ENCODE data around the gene SLC12A4. TPM values are rescaled to one million over a fixed set of nuclear protein-coding genes. Genes with fewer than 3 reads are reported as not detected.
A peak's percentile ranks its signal among the peaks of the same experiment; 100 is the strongest.

SLC12A4 gene
- total and polyA plus RNA-seq, 2 of the 13 experiments (the other 11 are each of a cell fraction or from before 2014, with no cell fraction given): 65.1 to 84.3 TPM

DNA sequence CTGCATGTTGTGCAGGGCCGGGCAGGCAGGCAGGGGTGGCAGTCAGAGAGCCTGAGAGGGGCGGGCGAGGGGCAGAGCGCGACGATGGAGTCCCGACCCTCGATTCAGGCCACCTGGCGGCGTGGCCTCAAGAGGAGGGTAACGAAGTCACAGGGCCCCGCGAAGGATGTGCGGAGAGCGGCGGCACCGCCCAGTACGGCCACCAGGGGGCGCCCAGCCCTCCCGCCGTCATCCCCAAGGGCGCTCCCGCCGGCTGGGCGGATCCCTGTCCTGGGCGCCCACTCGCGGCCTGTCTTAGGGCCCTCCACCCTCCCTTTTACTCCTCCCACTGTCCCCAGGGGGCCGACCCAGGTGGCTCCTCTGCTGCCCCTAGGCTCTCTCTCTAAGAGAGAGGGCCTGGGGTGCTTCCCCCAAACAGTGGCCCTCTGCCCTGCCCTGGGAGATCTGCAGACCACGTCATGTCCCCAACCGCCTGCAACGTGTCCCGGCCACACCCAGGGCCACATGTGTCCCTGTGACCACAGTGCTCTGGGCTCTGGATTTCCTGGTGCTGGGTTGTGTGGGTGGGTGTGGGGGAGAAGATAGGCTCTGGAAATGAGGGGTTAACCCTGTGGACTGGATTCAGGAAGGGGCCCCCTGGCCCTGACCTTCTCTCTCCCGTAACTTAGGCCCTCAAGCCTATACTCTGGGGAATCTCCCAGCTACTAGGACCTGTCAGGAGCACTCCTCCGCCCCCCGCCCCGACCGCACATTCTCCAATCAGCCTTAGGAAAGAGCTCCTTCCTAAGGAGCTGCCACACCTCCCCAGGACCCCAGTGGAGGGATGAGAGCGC lies 25.0 kb upstream of the SLC12A4 start (continued):
- TF ChIP-seq SRSF9 (IDR thresholded peaks at IDR 0.05; ENCODE audit: borderline replicate concordance, insufficient read depth, low read depth, low read length, poor library complexity, severe bottlenecking) (no peak), HDAC6 (IDR thresholded peaks at IDR 0.05; ENCODE audit: low read depth, low read length) (no peak), NFKBIZ (CRISPR knock-in tag; IDR thresholded peaks at IDR 0.05) (no peak), ZNF333 (CRISPR knock-in tag; IDR thresholded peaks at IDR 0.05; ENCODE audit: borderline replicate concordance) (no peak), KLF15 (CRISPR knock-in tag; IDR thresholded peaks at IDR 0.05; ENCODE audit: borderline replicate concordance) (no peak), KDM3A (CRISPR knock-in tag; IDR thresholded peaks at IDR 0.05; ENCODE audit: low read depth) (peak; percentile 96; the same call in 1 of the 2 replicates), TBL1XR1 (IDR thresholded peaks at IDR 0.05; ENCODE audit: borderline replicate concordance, low read length, partially characterized antibody) (no peak), ELF4 (CRISPR knock-in tag; IDR thresholded peaks at IDR 0.05; ENCODE audit: borderline replicate concordance) (no peak), JARID2 (CRISPR knock-in tag; IDR thresholded peaks at IDR 0.05; ENCODE audit: insufficient replicate concordance) (peak; percentile 78), ZNF75D (CRISPR knock-in tag; IDR thresholded peaks at IDR 0.05; ENCODE audit: borderline replicate concordance) (no peak), ZNF629 (CRISPR knock-in tag; conservative IDR thresholded peaks at IDR 0.05) (no peak), SRY (CRISPR knock-in tag; IDR thresholded peaks at IDR 0.05) (peak; percentile 45; the same call in 1 of the 2 replicates), ZNF558 (CRISPR knock-in tag; IDR thresholded peaks at IDR 0.05; ENCODE audit: borderline replicate concordance) (no peak), REL (CRISPR knock-in tag; conservative IDR thresholded peaks at IDR 0.05) (no peak), ZNF446 (CRISPR knock-in tag; IDR thresholded peaks at IDR 0.05) (no peak)
- TF ChIP-seq, protein P1, sequence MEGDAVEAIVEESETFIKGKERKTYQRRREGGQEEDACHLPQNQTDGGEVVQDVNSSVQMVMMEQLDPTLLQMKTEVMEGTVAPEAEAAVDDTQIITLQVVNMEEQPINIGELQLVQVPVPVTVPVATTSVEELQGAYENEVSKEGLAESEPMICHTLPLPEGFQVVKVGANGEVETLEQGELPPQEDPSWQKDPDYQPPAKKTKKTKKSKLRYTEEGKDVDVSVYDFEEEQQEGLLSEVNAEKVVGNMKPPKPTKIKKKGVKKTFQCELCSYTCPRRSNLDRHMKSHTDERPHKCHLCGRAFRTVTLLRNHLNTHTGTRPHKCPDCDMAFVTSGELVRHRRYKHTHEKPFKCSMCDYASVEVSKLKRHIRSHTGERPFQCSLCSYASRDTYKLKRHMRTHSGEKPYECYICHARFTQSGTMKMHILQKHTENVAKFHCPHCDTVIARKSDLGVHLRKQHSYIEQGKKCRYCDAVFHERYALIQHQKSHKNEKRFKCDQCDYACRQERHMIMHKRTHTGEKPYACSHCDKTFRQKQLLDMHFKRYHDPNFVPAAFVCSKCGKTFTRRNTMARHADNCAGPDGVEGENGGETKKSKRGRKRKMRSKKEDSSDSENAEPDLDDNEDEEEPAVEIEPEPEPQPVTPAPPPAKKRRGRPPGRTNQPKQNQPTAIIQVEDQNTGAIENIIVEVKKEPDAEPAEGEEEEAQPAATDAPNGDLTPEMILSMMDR (CRISPR knock-in tag; IDR thresholded peaks at IDR 0.05): peak; percentile 98
- TF ChIP-seq, protein P2, sequence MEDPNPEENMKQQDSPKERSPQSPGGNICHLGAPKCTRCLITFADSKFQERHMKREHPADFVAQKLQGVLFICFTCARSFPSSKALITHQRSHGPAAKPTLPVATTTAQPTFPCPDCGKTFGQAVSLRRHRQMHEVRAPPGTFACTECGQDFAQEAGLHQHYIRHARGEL (CRISPR knock-in tag; IDR thresholded peaks at IDR 0.05): no peak
- TF ChIP-seq, protein P3, sequence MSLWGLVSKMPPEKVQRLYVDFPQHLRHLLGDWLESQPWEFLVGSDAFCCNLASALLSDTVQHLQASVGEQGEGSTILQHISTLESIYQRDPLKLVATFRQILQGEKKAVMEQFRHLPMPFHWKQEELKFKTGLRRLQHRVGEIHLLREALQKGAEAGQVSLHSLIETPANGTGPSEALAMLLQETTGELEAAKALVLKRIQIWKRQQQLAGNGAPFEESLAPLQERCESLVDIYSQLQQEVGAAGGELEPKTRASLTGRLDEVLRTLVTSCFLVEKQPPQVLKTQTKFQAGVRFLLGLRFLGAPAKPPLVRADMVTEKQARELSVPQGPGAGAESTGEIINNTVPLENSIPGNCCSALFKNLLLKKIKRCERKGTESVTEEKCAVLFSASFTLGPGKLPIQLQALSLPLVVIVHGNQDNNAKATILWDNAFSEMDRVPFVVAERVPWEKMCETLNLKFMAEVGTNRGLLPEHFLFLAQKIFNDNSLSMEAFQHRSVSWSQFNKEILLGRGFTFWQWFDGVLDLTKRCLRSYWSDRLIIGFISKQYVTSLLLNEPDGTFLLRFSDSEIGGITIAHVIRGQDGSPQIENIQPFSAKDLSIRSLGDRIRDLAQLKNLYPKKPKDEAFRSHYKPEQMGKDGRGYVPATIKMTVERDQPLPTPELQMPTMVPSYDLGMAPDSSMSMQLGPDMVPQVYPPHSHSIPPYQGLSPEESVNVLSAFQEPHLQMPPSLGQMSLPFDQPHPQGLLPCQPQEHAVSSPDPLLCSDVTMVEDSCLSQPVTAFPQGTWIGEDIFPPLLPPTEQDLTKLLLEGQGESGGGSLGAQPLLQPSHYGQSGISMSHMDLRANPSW (CRISPR knock-in tag; IDR thresholded peaks at IDR 0.05; ENCODE audit: borderline replicate concordance): no peak
- TF ChIP-seq, protein P4, sequence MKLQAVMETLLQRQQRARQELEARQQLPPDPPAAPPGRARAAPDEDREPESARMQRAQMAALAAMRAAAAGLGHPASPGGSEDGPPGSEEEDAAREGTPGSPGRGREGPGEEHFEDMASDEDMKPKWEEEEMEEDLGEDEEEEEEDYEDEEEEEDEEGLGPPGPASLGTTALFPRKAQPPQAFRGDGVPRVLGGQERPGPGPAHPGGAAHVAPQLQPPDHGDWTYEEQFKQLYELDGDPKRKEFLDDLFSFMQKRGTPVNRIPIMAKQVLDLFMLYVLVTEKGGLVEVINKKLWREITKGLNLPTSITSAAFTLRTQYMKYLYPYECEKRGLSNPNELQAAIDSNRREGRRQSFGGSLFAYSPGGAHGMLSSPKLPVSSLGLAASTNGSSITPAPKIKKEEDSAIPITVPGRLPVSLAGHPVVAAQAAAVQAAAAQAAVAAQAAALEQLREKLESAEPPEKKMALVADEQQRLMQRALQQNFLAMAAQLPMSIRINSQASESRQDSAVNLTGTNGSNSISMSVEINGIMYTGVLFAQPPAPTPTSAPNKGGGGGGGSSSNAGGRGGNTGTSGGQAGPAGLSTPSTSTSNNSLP (IDR thresholded peaks at IDR 0.05; ENCODE audit: low read depth, low read length): no peak
- TF ChIP-seq, protein P5, sequence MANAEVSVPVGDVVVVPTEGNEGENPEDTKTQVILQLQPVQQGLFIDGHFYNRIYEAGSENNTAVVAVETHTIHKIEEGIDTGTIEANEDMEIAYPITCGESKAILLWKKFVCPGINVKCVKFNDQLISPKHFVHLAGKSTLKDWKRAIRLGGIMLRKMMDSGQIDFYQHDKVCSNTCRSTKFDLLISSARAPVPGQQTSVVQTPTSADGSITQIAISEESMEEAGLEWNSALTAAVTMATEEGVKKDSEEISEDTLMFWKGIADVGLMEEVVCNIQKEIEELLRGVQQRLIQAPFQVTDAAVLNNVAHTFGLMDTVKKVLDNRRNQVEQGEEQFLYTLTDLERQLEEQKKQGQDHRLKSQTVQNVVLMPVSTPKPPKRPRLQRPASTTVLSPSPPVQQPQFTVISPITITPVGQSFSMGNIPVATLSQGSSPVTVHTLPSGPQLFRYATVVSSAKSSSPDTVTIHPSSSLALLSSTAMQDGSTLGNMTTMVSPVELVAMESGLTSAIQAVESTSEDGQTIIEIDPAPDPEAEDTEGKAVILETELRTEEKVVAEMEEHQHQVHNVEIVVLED (CRISPR knock-in tag; IDR thresholded peaks at IDR 0.05; ENCODE audit: borderline replicate concordance): peak; percentile 21; the same call in 1 of the 2 replicates
